NCI-H82 treated with DMSO at 0.1 percent for 48 hours (cell line): Measurements from ENCODE around the gene UCP3.

Experiments used
- DNase-seq: peaks from one replicate; lab custom pipeline; 2025; ENCODE audit not compliant: unreplicated experiment; lab: John Stamatoyannopoulos, UW

Gene UCP3

GRCh38 chr11:74008373-74009229, at the start of gene UCP3:
Gene UCP3, minus strand, starts transcription at chr11:74009085. Its CDS starts 2,043 bp downstream, at chr11:74007042.
- DNase-seq = no peak

DNA sequence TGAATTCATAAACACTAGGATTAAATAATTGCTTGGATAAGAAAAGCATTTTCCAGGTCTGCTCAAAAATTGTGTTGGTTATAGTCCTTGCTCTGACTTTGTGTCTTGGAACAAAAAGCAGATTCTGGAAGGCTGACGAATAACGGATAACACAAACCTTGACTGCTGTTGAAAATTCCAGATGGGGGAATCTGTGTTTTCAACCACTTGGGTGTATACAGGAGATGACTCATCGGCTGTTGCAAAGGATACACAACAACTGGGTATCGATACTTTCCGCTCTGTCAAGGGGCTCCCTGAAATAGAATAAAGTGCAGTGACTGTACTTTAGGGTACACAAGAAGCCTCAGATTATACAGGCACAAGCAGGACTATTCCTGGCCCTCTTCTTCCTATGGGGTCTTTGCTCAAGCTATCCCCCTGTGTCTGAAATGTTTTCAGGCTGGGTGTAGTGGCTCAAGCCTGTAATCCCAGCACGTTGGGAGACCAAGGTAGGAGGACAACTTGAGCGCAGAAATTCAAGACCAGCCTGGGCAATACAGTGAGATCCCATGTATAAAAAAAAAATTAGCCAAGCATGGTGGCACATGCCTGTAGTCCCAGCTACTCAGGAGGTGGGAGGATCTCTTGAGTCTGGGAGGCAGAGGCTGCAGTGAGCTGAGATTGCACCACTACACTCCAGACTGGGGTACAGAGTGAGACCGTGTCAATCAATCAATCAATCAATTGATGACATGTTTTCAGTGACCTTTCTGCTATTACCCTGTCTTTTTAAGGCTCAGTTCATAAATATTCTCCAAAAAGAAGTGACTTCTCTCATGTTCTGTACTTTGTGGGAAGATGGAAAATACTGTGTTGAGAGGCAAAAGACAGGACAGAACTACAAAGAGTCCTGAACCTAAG, 48.6 kb upstream of the UCP3 start:
- no peak for DNase-seq

GRCh38 chr11:74055938-74056337, 47.1 kb upstream of the UCP3 start:
- no peak for DNase-seq

DNA sequence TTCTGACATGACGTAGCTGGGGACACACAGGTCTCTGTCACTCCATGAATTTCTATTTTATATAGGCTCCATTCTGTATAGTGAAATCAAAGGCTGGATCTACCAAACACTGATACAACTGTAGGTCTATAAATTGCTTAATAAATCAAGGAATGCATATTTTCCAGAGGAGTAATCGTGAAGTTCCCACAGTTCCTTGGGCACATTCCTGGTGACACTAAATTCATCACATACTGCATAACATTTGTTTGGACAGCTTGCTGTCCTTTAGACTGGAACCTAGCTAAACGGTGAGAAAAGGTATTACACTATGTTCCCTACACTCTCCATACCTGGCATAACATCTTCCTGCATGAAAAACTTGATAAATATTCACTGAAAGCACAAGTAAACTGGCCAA, 41.6 kb upstream of the UCP3 start:
- DNase-seq = no peak

- DNase-seq = no peak
These were observed 40.1 kb upstream of the UCP3 start for GRCh38 chr11:74048993-74049392.

DNA sequence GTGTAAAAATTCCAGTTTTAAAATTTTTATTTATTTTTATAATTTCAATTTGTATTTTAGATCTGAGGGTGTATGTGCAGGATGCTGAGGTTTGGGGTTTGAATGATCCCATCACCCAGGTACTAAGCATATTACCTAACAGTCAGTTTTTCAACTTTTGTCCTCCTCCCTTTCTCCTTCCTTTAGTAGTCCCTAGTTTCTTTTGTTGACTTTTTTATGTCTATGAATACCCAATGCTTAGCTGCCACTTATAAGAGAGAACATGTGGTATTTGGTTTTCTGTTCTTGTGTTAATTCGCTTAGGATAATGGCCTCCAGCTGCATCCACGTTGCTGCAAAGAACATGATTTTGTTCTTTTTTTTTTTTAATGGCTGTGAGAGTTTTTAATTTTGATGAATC, 35.7 kb upstream of the UCP3 start:
- DNase-seq = no peak

- no peak for DNase-seq
These were observed 34.6 kb upstream of the UCP3 start for GRCh38 chr11:74043450-74043849.

DNA sequence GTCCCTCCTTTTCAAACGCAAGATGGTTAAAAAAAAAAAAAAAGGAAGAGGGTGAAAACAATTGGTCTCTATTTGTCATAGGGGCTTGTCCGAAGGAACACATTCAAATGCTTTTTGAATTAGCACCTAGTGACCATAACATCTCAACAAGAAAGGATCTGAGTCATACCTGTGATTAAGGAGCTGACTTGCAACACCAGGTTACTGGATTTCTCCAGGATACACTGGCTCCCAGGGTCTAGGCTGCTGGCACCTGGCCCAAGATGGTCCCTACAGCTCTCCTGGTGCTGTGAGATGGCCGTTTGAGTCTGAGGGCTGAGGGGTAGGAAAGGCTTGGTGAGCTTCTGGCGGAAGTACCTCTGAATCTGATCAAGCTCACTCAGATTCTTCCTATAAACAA, 28.4 kb upstream of the UCP3 start:
- DNase-seq = no peak

DNA sequence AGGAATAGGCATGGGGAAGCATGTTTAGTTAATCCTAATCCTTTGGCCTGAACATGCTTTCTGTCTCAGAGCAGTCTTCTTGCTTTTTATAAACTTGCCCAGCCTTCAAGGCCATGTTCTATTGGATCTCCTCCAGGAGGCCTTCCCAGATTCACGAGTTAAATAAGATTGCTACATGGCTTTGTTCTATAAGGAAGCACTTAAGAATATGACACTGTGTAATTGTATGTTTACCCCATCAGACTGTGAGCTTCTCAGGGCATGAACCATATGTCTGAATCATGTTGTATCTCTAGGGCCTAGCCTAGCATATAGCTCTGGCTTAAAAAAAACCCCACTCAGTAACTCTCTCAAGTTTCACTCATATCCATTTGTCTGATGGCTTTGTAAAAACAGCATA, 26.4 kb upstream of the UCP3 start:
- DNase-seq = no peak

GRCh38 chr11:74033046-74033445, 24.2 kb upstream of the UCP3 start:
- DNase-seq = no peak

- DNase-seq = no peak
These were observed 22.1 kb upstream of the UCP3 start for GRCh38 chr11:74030723-74031676.

DNA sequence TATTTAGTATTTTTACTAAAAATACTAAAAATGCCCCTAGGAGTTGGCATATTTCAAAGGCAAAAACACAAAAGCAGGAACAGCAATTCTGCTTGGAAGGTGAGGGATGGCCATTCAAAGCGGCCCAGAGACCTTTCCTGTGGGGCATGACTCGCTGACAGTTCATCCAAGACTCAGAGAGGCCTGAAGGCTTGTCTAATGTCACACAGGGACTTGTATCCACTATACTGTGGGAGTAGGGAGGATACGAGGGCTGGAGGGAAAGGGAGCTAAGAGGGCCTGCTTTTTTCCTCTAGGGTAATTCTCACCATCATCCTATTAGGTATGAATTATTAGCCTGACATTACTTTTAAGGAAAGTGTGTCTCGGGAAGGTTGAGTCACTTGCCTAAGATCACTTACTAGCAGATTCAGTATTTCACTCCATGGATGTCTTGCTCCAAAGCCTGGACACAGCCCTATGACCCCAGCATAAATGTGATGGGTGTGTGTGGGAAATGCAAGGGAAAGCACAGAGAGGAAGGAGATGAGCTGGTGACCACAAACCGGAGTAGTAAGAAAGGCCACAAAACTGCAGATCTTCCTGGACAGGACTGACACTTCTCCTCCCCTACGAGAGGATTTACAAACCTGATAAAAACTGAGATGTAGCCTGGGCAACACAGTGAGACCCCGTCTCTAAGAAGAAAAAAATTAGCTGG, 16.7 kb upstream of the UCP3 start:
- DNase-seq = no peak

DNA sequence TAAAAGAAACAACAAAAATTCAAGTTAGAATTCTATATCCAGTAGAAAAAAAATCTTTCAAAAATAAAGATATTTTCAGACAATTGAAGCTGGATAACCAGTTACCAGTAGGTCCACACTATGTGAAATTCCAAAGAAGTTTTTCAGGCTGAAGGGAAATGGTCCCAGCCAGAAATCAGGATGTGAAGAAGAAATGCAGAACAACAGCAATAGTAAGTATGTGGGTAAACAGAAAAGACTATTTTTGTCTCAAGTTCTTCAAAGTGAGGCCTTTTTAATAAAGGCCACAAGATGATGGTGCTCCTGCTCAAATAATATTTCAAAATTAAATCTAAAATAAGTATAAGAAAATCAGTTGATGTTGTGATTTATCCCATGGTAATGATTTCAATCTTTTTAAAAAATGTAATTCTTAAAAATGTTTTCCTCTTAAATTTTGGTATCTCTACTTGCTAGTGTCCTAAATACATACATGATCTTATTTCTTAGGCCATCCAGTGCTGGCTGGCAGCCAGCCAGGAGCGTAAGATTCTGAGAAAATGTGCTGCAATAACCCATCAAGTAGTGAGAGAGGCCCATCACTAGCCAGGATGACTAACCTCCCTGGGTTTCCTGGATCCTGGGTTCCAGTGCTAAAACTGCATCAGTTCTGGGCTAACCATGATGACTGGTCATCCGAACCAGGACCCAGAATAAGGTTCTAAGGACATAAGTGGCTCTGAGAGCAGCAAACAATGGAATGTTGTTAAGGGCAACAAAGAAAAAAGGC, 15.6 kb upstream of the UCP3 start:
- DNase-seq = no peak

GRCh38 chr11:74023276-74023675, 14.4 kb upstream of the UCP3 start:
- DNase-seq = no peak

DNA sequence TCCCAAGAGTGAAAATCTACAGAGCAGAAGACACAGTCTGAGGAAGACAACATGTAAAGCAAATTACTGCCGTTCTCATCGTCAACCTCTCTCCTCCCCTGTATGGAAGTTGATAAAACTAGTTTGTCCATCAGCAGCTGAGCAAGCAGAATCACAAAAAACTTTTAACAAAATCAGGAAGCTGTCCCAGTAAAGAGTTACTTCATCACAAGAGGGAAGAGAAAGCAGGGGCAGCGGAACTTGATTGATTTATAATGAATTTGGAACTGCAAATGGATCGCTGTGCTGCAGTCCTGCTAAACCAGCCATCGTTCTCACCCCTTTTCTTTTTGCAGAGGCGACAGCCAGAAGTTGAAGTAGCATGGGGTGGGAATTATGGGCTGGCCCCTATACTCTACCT, 13.7 kb upstream of the UCP3 start:
- DNase-seq = no peak

GRCh38 chr11:74021998-74022397, 13.1 kb upstream of the UCP3 start:
- DNase-seq = no peak

GRCh38 chr11:74020539-74020938, 11.7 kb upstream of the UCP3 start:
- no peak for DNase-seq

DNA sequence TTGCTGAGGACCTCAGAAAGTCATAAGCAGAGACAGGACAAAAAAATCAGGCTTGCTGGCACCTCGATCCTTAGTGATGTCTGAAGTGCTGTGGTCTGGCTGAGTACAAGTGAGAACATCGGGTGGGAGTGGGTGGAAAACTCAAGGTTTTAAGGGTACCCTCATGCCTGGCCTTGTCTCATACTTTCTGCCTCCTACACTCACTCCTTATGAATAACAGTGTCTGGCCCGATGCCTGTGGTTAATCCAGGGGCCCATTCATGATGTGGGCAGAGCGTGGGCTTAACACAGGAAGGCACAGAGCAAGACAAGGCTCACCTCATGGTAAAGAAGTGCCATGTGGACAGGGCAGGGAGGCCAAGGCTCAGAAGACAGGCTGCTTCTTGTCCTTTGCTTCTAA, 11.0 kb upstream of the UCP3 start:
- DNase-seq = no peak

DNA sequence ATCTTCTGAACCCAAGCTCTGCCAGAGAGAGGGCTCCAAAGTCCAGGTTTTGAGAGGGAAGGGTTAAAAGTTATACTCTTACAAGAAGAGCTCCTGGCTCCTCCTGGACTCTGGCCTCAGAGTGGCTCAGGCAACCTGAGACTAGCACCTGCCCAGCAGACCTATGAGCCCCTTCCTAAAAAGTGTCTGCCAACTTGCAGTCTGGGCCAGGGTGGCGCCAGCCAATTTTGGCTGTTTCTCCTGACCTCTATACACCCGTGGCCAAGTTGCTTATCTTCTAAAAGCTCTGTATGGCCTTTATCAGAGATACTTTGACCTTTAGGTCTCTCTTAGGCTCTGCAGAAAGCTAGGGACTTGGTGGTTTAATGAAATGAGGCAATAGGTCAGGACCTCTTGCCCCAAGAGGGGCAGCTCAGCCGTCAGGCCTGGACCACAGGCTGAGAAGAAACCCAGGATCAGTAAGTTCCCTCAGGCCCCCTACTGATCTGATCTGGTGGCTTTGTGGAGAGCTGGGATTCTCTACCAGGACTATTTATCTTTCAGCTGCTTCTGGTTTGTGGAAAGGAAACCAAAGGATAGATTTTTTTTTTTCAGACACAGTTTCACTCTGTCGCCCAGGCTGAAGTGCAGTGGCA, 10.3 kb upstream of the UCP3 start:
- DNase-seq = no peak
